Hepatocyte (in vitro differentiated cells): Measurements from ENCODE around the gene MAP3K3.

Experiments
- EZH2 ChIP-seq: fragments of 200-600 bp; sonication (generic); IDR thresholded peaks from 2 replicates; pipeline ENCODE4 v1.6.1; 2016; ENCODE audit warnings: antibody characterized with exemption, mild to moderate bottlenecking, borderline replicate concordance
- EZH2phosphoT487 ChIP-seq: fragments of 200-600 bp; sonication (generic); IDR thresholded peaks from one replicate; pipeline ENCODE4 v1.6.1; 2018; ENCODE audit warnings: antibody characterized with exemption, mild to moderate bottlenecking, low read depth, moderate library complexity; ENCODE audit not compliant: unreplicated experiment, severe bottlenecking
- TF ChIP-seq, protein P1 (sequence below): fragments of 200-600 bp; sonication (generic); IDR thresholded peaks from 2 replicates; pipeline ENCODE4 v1.5.1; 2016; ENCODE audit warnings: antibody characterized with exemption, mild to moderate bottlenecking; ENCODE audit not compliant: poor library complexity

DNA sequence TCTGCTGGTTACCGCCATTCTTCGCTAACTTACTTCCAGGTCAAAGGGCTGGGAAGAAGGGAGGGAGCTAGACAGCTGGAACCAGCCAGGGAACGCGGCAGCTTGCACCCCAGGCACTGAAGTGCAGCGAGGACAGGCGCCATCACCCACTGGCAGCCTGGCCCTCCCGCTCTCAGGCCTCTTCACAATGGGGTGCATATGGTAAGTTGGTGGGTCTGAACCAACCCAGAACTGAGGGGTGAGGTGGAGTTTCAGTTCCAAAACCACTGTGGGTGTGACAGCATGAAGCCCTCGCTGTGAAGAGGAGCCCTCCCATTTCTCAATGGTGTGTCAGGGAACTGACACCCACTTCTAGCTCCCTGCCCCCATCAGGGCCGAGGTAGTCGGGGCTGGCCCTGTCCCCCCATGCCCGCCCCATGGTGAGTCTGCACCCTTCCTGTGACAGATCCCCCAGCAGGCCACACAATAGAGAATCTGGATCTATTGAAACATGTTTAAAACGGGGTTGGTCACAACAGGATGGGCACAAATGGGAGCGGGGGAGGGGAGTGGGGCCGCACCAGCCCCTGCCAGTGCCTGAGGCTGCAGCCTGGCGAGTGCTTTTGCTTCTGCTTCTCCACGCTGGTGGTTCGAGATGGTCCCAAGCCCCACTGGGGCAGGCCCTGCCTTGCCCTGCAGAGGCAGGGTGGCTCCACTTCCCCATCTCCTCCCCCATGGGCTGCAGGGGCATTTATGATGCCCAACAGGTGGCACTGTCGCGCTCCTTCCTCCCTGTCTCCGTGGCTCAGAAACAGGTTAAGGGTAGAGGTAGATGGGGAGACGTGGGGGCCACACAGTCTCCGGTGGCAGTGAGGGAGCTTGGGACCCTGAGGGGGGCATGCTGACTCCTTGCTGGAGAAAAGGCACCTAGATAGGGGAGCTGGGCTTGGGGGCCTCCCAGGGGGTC, 75.4 kb downstream of the MAP3K3 start:
- TF ChIP-seq, protein P1, sequence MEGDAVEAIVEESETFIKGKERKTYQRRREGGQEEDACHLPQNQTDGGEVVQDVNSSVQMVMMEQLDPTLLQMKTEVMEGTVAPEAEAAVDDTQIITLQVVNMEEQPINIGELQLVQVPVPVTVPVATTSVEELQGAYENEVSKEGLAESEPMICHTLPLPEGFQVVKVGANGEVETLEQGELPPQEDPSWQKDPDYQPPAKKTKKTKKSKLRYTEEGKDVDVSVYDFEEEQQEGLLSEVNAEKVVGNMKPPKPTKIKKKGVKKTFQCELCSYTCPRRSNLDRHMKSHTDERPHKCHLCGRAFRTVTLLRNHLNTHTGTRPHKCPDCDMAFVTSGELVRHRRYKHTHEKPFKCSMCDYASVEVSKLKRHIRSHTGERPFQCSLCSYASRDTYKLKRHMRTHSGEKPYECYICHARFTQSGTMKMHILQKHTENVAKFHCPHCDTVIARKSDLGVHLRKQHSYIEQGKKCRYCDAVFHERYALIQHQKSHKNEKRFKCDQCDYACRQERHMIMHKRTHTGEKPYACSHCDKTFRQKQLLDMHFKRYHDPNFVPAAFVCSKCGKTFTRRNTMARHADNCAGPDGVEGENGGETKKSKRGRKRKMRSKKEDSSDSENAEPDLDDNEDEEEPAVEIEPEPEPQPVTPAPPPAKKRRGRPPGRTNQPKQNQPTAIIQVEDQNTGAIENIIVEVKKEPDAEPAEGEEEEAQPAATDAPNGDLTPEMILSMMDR: peak; percentile 29
- TF ChIP-seq EZH2: no peak
- TF ChIP-seq EZH2phosphoT487: no peak
